PC-3 (cell line): ENCODE data around the gene IARS1.

Experiments
- EZH2 ChIP-seq: fragments of 300-600 bp; sonication (generic); IDR thresholded peaks from one replicate; pipeline ENCODE4 v1.6.1; 2017; ENCODE audit warnings: antibody characterized with exemption, mild to moderate bottlenecking, low read length; ENCODE audit not compliant: unreplicated experiment
- EZH2phosphoT487 ChIP-seq: fragments of 300-600 bp; sonication (generic); IDR thresholded peaks from 2 replicates; pipeline ENCODE4 v1.6.1; 2018; ENCODE audit warnings: mild to moderate bottlenecking, antibody characterized with exemption, low read length, borderline replicate concordance
- TF ChIP-seq, protein P1 (sequence below): fragments of 300-600 bp; sonication (generic); conservative IDR thresholded peaks from 2 replicates; pipeline ENCODE4 v1.5.1; 2017; ENCODE audit warnings: antibody characterized with exemption, low read depth, mild to moderate bottlenecking, low read length

DNA sequence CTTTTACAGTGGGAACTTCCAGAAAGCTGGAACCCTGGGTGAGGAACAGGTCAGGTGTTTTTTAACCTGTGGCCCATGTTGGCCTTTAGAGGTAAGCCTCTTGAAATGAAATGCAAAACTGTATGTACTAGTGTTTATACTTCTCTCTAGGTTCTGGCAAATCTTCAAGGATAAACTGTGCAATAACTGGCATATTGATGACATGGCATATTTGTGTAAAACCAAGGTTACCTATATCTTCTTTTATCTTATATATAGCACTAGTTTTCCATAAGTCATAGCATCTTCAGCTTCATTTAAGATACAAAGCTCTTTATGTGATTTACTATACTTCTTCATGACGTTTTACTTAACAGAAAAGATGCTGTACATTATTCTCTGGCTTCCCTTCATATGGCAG lies 7.4 kb upstream of the IARS1 start:
- TF ChIP-seq, protein P1, sequence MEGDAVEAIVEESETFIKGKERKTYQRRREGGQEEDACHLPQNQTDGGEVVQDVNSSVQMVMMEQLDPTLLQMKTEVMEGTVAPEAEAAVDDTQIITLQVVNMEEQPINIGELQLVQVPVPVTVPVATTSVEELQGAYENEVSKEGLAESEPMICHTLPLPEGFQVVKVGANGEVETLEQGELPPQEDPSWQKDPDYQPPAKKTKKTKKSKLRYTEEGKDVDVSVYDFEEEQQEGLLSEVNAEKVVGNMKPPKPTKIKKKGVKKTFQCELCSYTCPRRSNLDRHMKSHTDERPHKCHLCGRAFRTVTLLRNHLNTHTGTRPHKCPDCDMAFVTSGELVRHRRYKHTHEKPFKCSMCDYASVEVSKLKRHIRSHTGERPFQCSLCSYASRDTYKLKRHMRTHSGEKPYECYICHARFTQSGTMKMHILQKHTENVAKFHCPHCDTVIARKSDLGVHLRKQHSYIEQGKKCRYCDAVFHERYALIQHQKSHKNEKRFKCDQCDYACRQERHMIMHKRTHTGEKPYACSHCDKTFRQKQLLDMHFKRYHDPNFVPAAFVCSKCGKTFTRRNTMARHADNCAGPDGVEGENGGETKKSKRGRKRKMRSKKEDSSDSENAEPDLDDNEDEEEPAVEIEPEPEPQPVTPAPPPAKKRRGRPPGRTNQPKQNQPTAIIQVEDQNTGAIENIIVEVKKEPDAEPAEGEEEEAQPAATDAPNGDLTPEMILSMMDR = no peak
- no peak for TF ChIP-seq EZH2
- no peak for TF ChIP-seq EZH2phosphoT487
